Peyer's patch (tissue), 4 donors: ENCODE results near the gene ITPRIPL1.

Experiments used
- POLR2A ChIP-seq, 2 donors: fragments of 450-650 bp; IDR thresholded peaks; one replicate each; pipeline ENCODE4 v1.5.1; 2017; ENCODE audit warnings: antibody characterized with exemption in 2 of 2, mild to moderate bottlenecking in 2 of 2, moderate library complexity in 2 of 2
- TF ChIP-seq, protein P1 (sequence below), 6 experiments: fragments of 450-650 bp in 4 of 6; fragments of 200-600 bp in 2 of 6; sonication (generic) in 1 of 6; IDR thresholded peaks; one replicate each; pipeline ENCODE4 v1.5.1; 2017 to 2019; ENCODE audit warnings: antibody characterized with exemption in 6 of 6, mild to moderate bottlenecking in 3 of 6, moderate library complexity in 1 of 6

DNA sequence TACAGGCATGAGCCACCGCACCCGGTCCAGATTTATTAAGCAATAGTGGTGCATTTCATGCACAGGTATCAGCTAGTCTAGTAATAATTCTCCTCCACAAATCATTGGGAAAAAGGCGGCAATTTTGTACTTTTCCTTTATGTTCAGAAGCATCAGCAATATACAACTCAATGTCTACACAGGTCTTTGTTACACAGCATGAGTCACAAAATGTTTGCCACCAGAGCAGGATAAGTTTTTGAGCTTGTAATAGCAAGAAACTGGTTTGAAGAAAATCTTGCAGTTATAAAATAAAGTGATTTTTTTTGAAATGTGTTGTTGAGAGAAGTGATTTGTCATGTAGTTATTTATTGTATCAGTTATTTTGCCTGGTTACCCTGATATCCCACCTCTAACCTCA is 4.8 kb upstream of the ITPRIPL1 start:
- TF ChIP-seq, protein P1, sequence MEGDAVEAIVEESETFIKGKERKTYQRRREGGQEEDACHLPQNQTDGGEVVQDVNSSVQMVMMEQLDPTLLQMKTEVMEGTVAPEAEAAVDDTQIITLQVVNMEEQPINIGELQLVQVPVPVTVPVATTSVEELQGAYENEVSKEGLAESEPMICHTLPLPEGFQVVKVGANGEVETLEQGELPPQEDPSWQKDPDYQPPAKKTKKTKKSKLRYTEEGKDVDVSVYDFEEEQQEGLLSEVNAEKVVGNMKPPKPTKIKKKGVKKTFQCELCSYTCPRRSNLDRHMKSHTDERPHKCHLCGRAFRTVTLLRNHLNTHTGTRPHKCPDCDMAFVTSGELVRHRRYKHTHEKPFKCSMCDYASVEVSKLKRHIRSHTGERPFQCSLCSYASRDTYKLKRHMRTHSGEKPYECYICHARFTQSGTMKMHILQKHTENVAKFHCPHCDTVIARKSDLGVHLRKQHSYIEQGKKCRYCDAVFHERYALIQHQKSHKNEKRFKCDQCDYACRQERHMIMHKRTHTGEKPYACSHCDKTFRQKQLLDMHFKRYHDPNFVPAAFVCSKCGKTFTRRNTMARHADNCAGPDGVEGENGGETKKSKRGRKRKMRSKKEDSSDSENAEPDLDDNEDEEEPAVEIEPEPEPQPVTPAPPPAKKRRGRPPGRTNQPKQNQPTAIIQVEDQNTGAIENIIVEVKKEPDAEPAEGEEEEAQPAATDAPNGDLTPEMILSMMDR (IDR thresholded peaks at IDR 0.05): no peak
- no peak for TF ChIP-seq POLR2A (IDR thresholded peaks at IDR 0.05)
